HEK293 (cell line): Measurements from ENCODE around the gene FRMD3.

Experiments used
- CTCF ChIA-PET: fragments of 350-600 bp; formaldehyde crosslinking; extraction: SDS; loops from one replicate; lab custom pipeline; 2021; ENCODE audit warnings: antibody characterized with exemption; lab: Yijun Ruan, JAX
- POLR2A ChIA-PET: fragments of 300-600 bp; formaldehyde crosslinking; extraction: SDS; loops from one replicate; lab custom pipeline; 2020; ENCODE audit warnings: antibody characterized with exemption, inconsistent platforms; lab: Yijun Ruan, JAX
- H3K27ac ChIP-seq: fragments of 200-500 bp; sonication (Bioruptor generic); 2 replicates; pipeline ENCODE4 v1.5.1; 2014; ENCODE audit warnings: low read depth, low read length, control low read depth, inconsistent platforms; ENCODE audit errors: extremely low read depth
- H3K36me3 ChIP-seq, 2 experiments: fragments of 200-500 bp in 1 of 2; sonication (Bioruptor generic) in 1 of 2; 1 replicate in 1 of 2; 2 replicates in 1 of 2; pipeline ENCODE4 v1.5.1; 2014 to 2017; ENCODE audit warnings: inconsistent platforms in 2 of 2, low read length in 2 of 2; ENCODE audit not compliant: control insufficient read depth in 2 of 2, insufficient read depth in 1 of 2
- H3K4me1 ChIP-seq: fragments of 200-500 bp; sonication (Bioruptor generic); 2 replicates; pipeline ENCODE4 v1.5.1; 2014; ENCODE audit warnings: mild to moderate bottlenecking, low read length, inconsistent platforms; ENCODE audit not compliant: control insufficient read depth, insufficient read depth
- H3K4me3 ChIP-seq: 2 replicates; pipeline ENCODE4 v1.5.1; 2011; ENCODE audit warnings: low read depth, mild to moderate bottlenecking, control low read depth, low read length, moderate library complexity
- H3K9me3 ChIP-seq: fragments of 200-500 bp; sonication (Bioruptor generic); 2 replicates; pipeline ENCODE4 v1.5.1; 2014; ENCODE audit warnings: low read depth, low read length, inconsistent platforms; ENCODE audit not compliant: control insufficient read depth, insufficient read depth
- KLF10 ChIP-seq: fragments of 450-650 bp; IDR thresholded peaks from 2 replicates; pipeline ENCODE4 v1.5.1; 2018; ENCODE audit warnings: missing biosample characterization, mild to moderate bottlenecking, missing genetic modification characterization
- PRDM2 ChIP-seq: fragments of 450-650 bp; formaldehyde crosslinking; IDR thresholded peaks from 2 replicates; pipeline ENCODE4 v1.5.1; 2016; ENCODE audit warnings: missing biosample characterization, missing genetic modification characterization, borderline replicate concordance
- PRDM4 ChIP-seq: fragments of 450-650 bp; formaldehyde crosslinking; IDR thresholded peaks from 2 replicates; pipeline ENCODE4 v1.5.1; 2017; ENCODE audit warnings: missing biosample characterization, missing genetic modification characterization
- SP7 ChIP-seq: fragments of 450-650 bp; formaldehyde crosslinking; IDR thresholded peaks from 2 replicates; pipeline ENCODE4 v1.5.1; 2016; ENCODE audit warnings: missing biosample characterization, missing genetic modification characterization
- YY1 ChIP-seq: fragments of 450-650 bp; formaldehyde crosslinking; IDR thresholded peaks from 2 replicates; pipeline ENCODE4 v1.5.1; 2018; ENCODE audit warnings: missing biosample characterization, missing genetic modification characterization
- ZBTB1 ChIP-seq: fragments of 450-650 bp; formaldehyde crosslinking; IDR thresholded peaks from 2 replicates; pipeline ENCODE4 v1.5.1; 2016; ENCODE audit warnings: missing biosample characterization, missing genetic modification characterization
- ZNF19 ChIP-seq: fragments of 450-650 bp; formaldehyde crosslinking; IDR thresholded peaks from 2 replicates; pipeline ENCODE4; 2016; ENCODE audit warnings: missing biosample characterization, missing genetic modification characterization, low read depth
- ZNF266 ChIP-seq: fragments of 450-650 bp; formaldehyde crosslinking; IDR thresholded peaks from 2 replicates; pipeline ENCODE4 v1.5.1; 2016; ENCODE audit warnings: missing biosample characterization, missing genetic modification characterization, low read depth
- ZNF350 ChIP-seq: fragments of 450-650 bp; formaldehyde crosslinking; IDR thresholded peaks from 2 replicates; pipeline ENCODE4 v1.5.0; 2017; ENCODE audit warnings: missing biosample characterization, mild to moderate bottlenecking, missing genetic modification characterization
- ZNF404 ChIP-seq: fragments of 450-650 bp; formaldehyde crosslinking; IDR thresholded peaks from 2 replicates; pipeline ENCODE4 v1.5.1; 2017; ENCODE audit warnings: missing biosample characterization, missing genetic modification characterization
- ZNF423 ChIP-seq: fragments of 450-650 bp; formaldehyde crosslinking; IDR thresholded peaks from 2 replicates; pipeline ENCODE4 v1.5.1; 2016; ENCODE audit warnings: missing biosample characterization, missing genetic modification characterization
- ZNF600 ChIP-seq: fragments of 450-650 bp; formaldehyde crosslinking; IDR thresholded peaks from 2 replicates; pipeline ENCODE4 v1.5.1; 2016; ENCODE audit warnings: missing biosample characterization, missing genetic modification characterization
- ZSCAN30 ChIP-seq: fragments of 450-650 bp; IDR thresholded peaks from 2 replicates; pipeline ENCODE4 v1.5.1; 2018; ENCODE audit warnings: missing biosample characterization, mild to moderate bottlenecking, missing genetic modification characterization, moderate library complexity
- ZSCAN5A ChIP-seq: fragments of 450-650 bp; formaldehyde crosslinking; IDR thresholded peaks from 2 replicates; pipeline ENCODE4 v1.5.1; 2016; ENCODE audit warnings: missing biosample characterization, missing genetic modification characterization
- TF ChIP-seq, protein P1 (sequence below): fragments of 450-650 bp; formaldehyde crosslinking; conservative IDR thresholded peaks from 2 replicates; pipeline ENCODE4 v1.5.1; 2016; ENCODE audit warnings: low read depth, missing biosample characterization, missing genetic modification characterization
- TF ChIP-seq, protein P2 (sequence below): fragments of 450-650 bp; formaldehyde crosslinking; IDR thresholded peaks from 2 replicates; pipeline ENCODE4 v1.5.1; 2016; ENCODE audit warnings: missing biosample characterization, missing genetic modification characterization
- TF ChIP-seq, protein P3 (sequence below): fragments of 450-650 bp; formaldehyde crosslinking; IDR thresholded peaks from 2 replicates; pipeline ENCODE4 v1.5.1; 2016; ENCODE audit warnings: missing biosample characterization, missing genetic modification characterization

The FRMD3 gene

GRCh38 chr9:83322438-83322837 is 215.8 kb downstream of the FRMD3 start (continued):
- TF ChIP-seq, protein P1, sequence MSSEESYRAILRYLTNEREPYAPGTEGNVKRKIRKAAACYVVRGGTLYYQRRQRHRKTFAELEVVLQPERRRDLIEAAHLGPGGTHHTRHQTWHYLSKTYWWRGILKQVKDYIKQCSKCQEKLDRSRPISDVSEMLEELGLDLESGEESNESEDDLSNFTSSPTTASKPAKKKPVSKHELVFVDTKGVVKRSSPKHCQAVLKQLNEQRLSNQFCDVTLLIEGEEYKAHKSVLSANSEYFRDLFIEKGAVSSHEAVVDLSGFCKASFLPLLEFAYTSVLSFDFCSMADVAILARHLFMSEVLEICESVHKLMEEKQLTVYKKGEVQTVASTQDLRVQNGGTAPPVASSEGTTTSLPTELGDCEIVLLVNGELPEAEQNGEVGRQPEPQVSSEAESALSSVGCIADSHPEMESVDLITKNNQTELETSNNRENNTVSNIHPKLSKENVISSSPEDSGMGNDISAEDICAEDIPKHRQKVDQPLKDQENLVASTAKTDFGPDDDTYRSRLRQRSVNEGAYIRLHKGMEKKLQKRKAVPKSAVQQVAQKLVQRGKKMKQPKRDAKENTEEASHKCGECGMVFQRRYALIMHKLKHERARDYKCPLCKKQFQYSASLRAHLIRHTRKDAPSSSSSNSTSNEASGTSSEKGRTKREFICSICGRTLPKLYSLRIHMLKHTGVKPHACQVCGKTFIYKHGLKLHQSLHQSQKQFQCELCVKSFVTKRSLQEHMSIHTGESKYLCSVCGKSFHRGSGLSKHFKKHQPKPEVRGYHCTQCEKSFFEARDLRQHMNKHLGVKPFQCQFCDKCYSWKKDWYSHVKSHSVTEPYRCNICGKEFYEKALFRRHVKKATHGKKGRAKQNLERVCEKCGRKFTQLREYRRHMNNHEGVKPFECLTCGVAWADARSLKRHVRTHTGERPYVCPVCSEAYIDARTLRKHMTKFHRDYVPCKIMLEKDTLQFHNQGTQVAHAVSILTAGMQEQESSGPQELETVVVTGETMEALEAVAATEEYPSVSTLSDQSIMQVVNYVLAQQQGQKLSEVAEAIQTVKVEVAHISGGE: no peak
- TF ChIP-seq ZNF423: no peak
- TF ChIP-seq ZNF600 (tag by site-specific recombination): no peak
- no peak for TF ChIP-seq YY1
- no peak for TF ChIP-seq ZNF404
- no peak for TF ChIP-seq KLF10

DNA sequence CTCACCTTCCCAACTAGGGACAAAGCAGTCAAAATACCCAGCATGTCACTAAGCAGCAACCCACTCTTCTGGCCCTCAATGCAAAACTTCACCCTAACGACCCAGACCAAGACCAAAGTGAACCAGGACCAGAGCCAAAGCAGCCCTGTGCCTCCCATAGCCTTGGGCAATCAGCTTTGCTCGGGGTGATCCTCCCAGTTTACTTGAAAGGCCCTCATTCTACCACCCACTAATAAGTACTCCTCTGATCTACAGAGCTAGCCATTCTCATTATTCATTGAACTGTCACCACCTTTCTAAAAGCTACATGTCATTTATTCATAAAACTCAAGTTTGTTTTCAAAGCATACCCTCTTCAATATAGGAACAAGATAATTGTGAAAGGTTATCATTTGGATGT is 221.0 kb downstream of the FRMD3 start:
- no peaks in the 10 kb centered on the region for H3K9me3 ChIP-seq
- H3K36me3 ChIP-seq: no peaks in the 10 kb centered on the region
- H3K4me1 ChIP-seq: no peaks in the 10 kb centered on the region
- no peak overlapping the region for H3K4me3 ChIP-seq
- TF ChIP-seq ZNF19 (tag by site-specific recombination): no peak
- no peak for TF ChIP-seq ZNF266 (tag by site-specific recombination)
- TF ChIP-seq, protein P2, sequence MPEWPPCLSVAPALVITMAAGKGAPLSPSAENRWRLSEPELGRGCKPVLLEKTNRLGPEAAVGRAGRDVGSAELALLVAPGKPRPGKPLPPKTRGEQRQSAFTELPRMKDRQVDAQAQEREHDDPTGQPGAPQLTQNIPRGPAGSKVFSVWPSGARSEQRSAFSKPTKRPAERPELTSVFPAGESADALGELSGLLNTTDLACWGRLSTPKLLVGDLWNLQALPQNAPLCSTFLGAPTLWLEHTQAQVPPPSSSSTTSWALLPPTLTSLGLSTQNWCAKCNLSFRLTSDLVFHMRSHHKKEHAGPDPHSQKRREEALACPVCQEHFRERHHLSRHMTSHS: no peak
- TF ChIP-seq ZSCAN5A: no peak
- POLR2A ChIA-PET: no interaction called here
- H3K27ac ChIP-seq: no peak overlapping the region
- CTCF ChIA-PET: interaction anchor here (1.1 kb wide), 1 partner anchor 16 kb away, joined by 3 read pairs; no protein-coding TSS in a partner anchor

- H3K4me1 ChIP-seq: no peaks in the 10 kb centered on the region
- CTCF ChIA-PET: no interaction called here
- TF ChIP-seq PRDM2 (tag by site-specific recombination) (no peak), PRDM4 (tag by site-specific recombination) (no peak), ZNF404 (no peak), ZBTB1 (tag by site-specific recombination) (no peak), ZNF350 (no peak), ZSCAN30 (no peak), SP7 (tag by site-specific recombination) (no peak)
- TF ChIP-seq, protein P3, sequence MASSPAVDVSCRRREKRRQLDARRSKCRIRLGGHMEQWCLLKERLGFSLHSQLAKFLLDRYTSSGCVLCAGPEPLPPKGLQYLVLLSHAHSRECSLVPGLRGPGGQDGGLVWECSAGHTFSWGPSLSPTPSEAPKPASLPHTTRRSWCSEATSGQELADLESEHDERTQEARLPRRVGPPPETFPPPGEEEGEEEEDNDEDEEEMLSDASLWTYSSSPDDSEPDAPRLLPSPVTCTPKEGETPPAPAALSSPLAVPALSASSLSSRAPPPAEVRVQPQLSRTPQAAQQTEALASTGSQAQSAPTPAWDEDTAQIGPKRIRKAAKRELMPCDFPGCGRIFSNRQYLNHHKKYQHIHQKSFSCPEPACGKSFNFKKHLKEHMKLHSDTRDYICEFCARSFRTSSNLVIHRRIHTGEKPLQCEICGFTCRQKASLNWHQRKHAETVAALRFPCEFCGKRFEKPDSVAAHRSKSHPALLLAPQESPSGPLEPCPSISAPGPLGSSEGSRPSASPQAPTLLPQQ (tag by site-specific recombination): no peak
Observed at GRCh38 chr9:83315649-83316048, 222.6 kb downstream of the FRMD3 start.

More at GRCh38 chr9:83315649-83316048, 222.6 kb downstream of the FRMD3 start:
- Histone ChIP-seq H3K27ac (no peak overlapping the region), H3K36me3 (no peaks in the 10 kb centered on the region), H3K4me3 (no peak overlapping the region), H3K9me3 (no peaks in the 10 kb centered on the region)
- POLR2A ChIA-PET: interaction anchor here (0.6 kb wide), 1 partner anchor 23 kb away, joined by 5 read pairs; no protein-coding TSS in a partner anchor
